ENCODE measurements around the gene DNAJB14.
"Not testable (repeated sequence)": the region's sequence is repeated elsewhere in the genome, so short reads cannot be mapped to it uniquely, and the experiment has no call there.

DNAJB14 gene
- 141 to 163 reads per million in 2 donors for total RNA-seq

DNA sequence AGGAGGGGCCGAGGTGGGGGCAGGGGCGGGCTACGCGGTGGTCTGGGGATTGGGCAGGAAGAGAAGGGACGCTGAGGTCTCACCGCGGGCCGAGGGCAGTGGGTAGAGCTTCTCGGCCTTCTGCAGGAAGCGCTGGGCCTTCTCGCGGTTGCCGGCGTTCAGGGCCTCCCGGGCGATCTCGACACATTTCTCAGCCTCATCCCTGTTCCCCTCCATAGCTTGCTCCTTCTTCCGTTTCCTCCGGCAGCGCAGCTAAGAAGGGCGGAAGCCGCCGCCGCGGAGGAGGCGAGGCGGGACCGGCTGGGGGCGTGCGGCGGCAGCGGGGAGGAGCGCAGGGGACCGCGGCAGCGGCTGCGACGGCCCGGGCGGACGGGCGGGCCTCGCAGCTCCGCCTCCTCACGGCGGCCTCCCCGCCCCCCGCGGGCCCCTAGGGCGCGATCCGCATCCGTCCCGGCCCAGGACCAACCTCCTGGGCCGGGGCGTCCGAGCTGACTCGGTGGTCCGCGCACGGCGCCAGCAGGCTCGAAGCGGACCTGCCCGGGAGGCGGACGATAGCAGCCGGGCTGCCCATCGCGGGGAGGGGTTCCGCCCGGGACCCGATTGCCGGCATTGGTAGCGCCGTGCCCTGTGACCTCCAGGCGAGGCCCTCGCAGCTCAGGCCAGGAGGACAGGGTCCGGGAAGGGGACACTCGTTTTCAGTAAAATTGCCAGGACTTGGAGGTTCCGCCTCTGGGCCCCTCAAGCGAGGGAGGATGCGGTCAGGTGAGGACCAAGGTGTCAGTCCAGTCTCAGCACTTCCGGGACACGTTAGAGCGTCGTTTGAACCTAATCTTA is at the start of gene DNAJB14:
TSS of gene DNAJB14 (minus strand) at position 263 of the 834 bp plus-strand sequence. CDS start at position 216, 47 bp downstream.
- peak; percentile 78 for DNase-seq

- DNase-seq: no peak
These were observed 45.3 kb upstream of the DNAJB14 start for GRCh38 chr4:99991741-99992140.

DNA sequence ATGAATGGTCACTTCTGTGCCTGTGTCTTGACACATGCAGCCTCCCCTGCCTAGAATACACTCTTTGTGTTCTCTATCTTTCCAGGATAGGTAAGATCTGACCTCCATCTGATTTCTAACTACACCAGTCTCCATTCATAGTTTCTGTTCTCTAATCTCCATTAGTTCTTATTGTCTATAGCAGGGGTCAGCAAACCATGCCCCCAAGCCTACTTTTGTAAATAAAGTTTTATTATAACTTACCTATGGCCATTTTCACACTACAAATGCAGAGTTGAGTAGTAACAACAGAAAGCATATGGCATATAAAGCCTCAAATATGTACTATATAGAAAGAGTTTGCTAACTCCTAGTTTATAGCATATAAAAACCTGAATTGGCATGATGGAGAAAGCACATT is 41.3 kb upstream of the DNAJB14 start:
- no peak for DNase-seq

DNA sequence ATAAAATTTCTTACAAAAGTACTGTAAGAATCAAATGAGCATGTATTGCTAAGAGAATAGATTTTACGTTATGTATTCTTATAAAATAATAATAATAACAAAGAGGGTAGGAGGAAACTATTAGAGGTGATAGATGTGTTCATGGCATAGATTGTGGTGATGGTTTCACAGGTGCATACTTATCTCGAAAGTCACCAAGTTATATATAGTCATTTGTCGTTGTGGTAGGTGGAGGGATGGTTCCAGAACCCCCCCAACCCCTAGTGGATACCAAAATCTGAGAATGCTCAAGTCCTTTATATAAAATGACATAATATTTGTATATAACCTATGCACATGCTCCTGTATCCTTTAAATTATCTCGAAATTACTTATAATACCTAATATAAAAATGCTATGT is 40.4 kb upstream of the DNAJB14 start:
- DNase-seq: no peak

- no peak for DNase-seq
These were observed 37.0 kb upstream of the DNAJB14 start for GRCh38 chr4:99983289-99983943.

GRCh38 chr4:99979872-99980271 is 33.5 kb upstream of the DNAJB14 start:
- DNase-seq: no peak

DNA sequence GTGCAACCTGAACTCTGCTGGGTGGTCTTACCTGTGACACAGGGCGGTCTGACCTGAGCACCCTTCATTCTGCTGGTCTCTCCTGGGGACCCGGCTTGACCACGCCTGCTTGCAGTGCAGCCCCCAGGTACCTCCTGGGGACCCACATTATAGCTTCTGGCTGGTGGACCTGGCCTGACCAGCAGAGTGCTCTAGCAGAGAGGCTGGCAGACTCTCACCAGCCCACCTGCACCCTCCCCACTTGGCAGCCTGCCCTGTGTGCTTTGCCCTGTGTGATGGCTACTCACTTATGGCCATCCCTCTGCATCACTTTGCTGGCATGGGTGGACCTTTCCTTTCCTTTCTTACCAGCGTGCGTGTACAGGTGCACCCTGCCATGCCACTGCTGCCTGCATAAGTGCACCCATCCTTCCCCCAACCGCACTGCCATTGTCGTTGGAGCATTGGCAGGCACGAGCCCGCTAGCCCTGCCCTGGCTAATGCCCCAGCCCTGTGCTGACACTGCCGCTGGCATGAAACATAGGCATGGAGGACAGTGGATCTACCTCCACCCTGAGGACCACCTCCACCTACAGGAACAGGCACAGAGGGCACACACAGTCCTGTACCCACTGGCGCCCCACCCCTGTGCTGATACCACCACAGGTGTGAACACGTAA is 25.2 kb upstream of the DNAJB14 start:
- no peak for DNase-seq

DNA sequence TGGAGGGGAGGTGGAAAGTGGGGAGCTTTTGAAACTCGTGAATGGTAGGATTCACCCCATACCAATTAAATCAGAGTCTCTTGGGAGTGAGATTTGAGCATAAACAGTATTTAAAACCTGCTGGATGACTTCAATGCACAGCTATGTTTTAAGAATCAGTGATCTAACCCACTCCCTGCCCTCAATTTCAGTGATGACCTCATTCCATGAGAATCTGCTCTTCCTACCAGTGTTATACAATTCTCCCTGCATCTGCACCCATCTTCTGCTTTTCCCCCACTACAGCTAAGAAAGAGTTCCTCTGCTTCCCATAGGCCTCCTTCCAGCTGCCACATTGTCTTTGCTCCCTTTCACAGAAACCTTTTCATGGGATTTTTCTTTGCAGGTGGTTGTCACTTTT is 21.9 kb upstream of the DNAJB14 start:
- no peak for DNase-seq

DNA sequence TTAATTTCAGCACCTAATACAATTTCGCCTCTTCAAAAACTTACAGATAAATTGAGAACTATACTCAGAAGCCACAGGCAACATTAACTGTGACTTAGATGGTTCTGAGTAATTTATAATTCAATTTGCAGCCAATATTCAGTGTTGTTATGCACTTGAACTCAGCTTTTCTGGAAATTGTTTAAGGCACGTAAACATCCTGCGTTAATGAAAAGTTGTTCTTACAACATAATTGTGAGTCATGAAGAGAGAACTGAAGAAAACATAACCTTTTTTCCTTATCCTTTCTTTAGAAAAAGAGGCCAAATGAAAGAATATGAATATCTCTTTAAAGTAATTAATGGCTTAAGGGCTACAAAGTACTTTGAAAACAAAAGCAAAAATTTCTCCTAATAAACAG is 20.3 kb upstream of the DNAJB14 start:
- DNase-seq: no peak

- no peak for DNase-seq
These were observed 19.4 kb upstream of the DNAJB14 start for GRCh38 chr4:99965674-99966350.

DNA sequence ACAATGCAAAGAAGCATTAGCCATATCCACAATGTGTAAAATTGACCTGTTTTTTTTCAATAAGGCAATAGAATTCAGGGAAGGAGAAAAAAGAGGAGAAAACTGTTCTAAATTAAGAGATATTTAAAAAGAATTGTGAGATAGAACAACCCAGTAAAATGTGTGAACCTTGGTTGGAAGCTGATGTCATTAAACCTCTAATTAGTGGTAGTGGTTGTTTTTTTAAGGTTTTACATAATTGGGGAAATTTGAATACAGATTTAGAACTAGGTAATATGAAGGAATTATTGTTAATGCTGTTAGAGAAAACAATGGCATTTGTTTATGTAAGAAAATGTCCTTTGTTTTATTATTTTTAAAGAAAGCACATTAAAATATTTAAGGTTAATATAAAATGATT is 18.8 kb upstream of the DNAJB14 start:
- DNase-seq: no peak

GRCh38 chr4:99961711-99962110 is 15.3 kb upstream of the DNAJB14 start:
- DNase-seq: no peak

- no peak for DNase-seq
These were observed 14.2 kb upstream of the DNAJB14 start for GRCh38 chr4:99960648-99961047.

DNA sequence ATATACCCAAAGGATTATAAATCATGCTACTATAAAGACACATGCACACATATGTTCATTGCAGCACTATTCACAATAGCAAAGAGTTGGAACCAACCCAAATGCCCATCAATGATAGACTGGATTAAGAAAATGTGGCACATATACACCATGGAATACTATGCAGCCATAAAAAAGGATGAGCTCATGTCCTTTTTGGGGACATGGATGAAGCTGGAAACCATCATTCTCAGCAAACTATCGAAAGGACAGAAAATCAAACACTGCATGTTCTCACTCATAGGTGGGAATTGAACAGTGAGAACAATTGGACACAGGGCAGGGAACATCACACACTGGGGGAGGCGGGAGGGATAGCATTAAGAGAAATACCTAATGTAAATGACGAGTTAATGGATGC is 11.8 kb upstream of the DNAJB14 start:
- not testable (repeated sequence) for DNase-seq

GRCh38 chr4:99950913-99951254 is 4.5 kb upstream of the DNAJB14 start:
- no peak for DNase-seq

GRCh38 chr4:99949999-99950912 is 3.8 kb upstream of the DNAJB14 start, which contains the start of gene H2AZ1:
H2AZ1 (minus strand) TSS chr4:99950275; CDS start chr4:99950170, 105 bp downstream.
- DNase-seq: peak; percentile 82

DNA sequence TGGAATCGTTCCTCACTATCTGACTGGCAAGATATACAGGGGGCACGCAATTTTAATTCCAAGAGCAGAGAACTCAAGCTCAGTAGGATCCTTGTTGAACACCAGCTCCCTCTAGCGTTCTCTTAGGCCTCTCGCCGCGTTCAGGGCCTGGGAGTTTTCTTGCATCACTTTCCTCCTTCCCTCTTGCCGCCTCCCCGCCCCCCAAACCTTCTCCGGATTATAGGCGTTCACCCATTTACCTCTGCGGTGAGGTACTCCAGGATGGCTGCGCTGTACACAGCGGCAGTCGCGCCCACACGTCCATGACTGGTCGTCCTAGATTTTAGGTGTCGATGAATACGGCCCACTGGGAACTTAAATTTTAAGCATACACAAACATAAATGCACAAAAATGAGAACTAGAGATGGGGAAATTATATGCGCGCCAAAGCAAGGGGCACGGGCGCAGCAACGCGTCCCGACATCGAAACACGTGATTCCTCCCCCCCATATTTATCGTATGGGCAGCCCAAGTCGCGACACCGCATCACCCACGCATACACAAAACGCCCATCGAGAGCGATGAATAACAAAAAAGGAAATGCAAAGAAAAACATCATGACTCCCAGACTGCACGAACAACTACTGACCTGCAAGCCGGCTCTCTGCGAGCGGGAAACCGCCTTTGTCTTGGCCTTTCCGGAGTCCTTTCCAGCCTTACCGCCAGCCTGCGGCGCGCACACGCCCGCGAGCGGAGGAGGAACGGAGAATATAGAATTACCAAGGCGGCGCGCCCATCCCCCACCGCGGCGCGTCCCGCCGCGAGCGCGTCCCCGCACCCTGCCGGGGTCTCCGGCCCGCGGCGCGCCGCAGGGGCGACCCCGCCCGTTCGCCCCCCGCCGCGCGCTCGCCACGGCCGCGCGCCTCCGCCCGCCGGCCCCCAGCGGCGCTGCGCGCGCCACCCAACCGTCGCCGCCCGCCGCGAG is 2.9 kb upstream of the DNAJB14 start:
- DNase-seq: peak; percentile 39

DNA sequence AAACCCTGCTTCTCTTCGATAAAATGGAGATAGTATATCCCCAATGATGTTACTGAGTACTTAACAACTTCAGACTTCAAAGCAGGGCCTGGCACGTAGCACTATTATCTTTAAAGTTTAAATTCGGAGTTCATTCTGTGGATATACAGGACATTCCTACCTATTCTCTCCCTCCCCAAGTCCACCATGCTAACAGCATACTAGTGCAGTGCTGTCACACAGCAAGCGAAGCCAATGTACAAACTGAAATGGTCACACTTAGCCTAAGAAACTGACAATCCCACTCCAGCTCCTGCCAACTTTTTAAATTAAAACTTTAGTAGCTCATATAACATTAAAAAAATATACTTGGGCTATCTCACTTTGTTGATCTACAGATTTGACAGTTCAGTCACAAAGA is 1.2 kb upstream of the DNAJB14 start:
- DNase-seq: no peak

DNA sequence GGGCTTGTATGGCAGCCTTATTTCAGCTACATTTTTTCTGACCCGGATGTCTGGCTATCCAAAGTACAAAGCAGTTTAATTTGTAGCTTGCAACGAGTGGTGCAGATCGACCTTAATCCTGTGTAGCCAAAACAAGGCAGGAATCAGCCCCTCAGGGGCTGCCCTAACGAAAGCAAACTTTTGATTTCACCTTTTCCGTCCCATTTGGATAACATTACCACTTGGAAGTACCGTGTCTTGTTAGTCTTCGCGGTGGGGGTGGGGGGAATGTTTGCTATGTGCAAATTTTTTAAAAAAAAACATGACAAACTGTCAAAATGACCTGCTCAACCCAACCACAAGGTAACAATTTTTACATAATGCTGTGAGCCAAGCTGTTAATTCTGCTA is 766 bp upstream of the DNAJB14 start:
- DNase-seq: no peak

DNA sequence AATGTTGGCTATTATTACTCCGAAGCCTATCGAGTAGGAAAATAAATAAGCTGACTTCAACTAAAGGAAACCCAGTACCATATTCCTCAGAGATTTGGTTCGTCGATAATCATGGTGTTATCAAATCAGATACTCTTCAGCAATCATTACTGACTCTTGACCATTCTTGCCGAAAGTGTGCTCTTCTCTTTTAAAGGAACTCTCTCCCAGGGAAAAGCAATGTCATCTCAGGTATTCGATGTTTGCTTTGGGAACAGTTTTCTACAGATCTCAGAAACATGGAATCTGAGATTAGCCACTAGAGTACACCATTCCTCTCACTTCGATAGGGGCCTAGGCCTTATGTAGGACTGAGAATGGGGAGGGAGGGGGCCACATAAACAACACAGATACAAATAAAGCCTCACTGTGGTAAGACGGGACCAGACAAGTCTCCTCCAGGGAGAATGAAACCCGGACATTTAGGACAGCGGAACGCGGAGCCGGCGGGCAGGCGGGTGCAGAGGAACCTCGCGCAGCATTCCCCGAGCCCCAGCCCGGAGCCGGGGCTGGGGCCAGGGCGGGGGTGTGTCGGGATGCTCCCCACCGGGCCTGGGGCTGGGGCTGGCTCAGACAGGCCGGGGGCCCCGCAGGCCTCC is 581 bp downstream of the DNAJB14 start:
- DNase-seq: no peak

Data from activated gamma-delta T cell (primary cell).